ENCODE results near the gene EWSR1. TPM values are rescaled to one million over a fixed set of nuclear protein-coding genes. Genes with fewer than 3 reads are reported as not detected.

The EWSR1 gene
- total RNA-seq, 1 experiment from 2014 or later, result 462 TPM

- Histone ChIP-seq H3K79me2 (ENCODE audit: insufficient read depth, low read length) (no peaks in the 10 kb centered on the region), H3K23me2 (ENCODE audit: insufficient read length, low read depth, low read length, poor library complexity, severe bottlenecking) (no peaks in the 10 kb centered on the region), H2BK12ac (ENCODE audit: insufficient read length, low read depth, low read length) (no peak overlapping the region), H3K14ac (ENCODE audit: insufficient read depth, low read length) (no peak overlapping the region), H3K79me1 (ENCODE audit: insufficient read depth, low read depth, low read length, poor library complexity, severe bottlenecking) (no peaks in the 10 kb centered on the region), H3K56ac (ENCODE audit: insufficient read length, low read depth, low read length) (no peak overlapping the region), H2BK120ac (ENCODE audit: low read depth, low read length, poor library complexity, severe bottlenecking) (no peak overlapping the region), H2AFZ (ENCODE audit: low read length) (no peak overlapping the region), H3K4me1 (ENCODE audit: insufficient read depth, low read length) (no peaks in the 10 kb centered on the region), H2BK5ac (ENCODE audit: insufficient read length, low read length) (no peak overlapping the region), H4K5ac (ENCODE audit: insufficient read length, low read depth, low read length) (no peak overlapping the region), H2AK5ac (ENCODE audit: insufficient read length, low read length) (no peak overlapping the region), H4K8ac (replicated peaks; ENCODE audit: insufficient read length, low read depth, low read length) (no peak overlapping the region), H2BK20ac (ENCODE audit: low read depth, low read length, poor library complexity, severe bottlenecking) (no peak overlapping the region), H3K9me3 (ENCODE audit: control insufficient read depth, low read depth, low read length) (no peaks in the 10 kb centered on the region), H3K27ac (ENCODE audit: insufficient read length, low read depth, low read length) (no peak overlapping the region), H3K4ac (ENCODE audit: low read depth, low read length) (no peak overlapping the region), H2BK15ac (ENCODE audit: low read depth, low read length) (no peak overlapping the region), H3T11ph (ENCODE audit: low read length) (no peak overlapping the region), H4K20me1 (ENCODE audit: control insufficient read depth, insufficient read depth, insufficient read length) (no peaks in the 10 kb centered on the region), H3K4me2 (ENCODE audit: insufficient read depth, insufficient read length, low read length) (no peak overlapping the region), H4K91ac (ENCODE audit: insufficient read length, low read depth, low read length) (no peak overlapping the region), H3K9ac (ENCODE audit: extremely low read depth, insufficient read length, low read length) (no peak overlapping the region), H3K23ac (ENCODE audit: insufficient read length, low read depth, low read length) (no peak overlapping the region), H3K18ac (ENCODE audit: insufficient read length, low read depth, low read length) (no peak overlapping the region), H3K27me3 (ENCODE audit: insufficient read depth, low read length) (no peaks in the 10 kb centered on the region)
- H3K4me3 Mint-ChIP-seq, result no peak overlapping the region
- WGBS (ENCODE audit: extremely low coverage, insufficient read length, low lambda C conversion rate), result no CpG with 5 or more reads among the region's 8 CpGs
- H3K4me1 Mint-ChIP-seq, result no peaks in the 10 kb centered on the region
- H3K27ac Mint-ChIP-seq, result no peak overlapping the region; a peak in 2 of 7 replicates
- no peak for DNase-seq
- no peak for TF ChIP-seq CTCF (conservative IDR thresholded peaks at IDR 0.05)
- H3K36me3 Mint-ChIP-seq (ENCODE audit: insufficient read depth in 1 of 3, low read depth in 3 of 3), result peaks cover 3 to 17% (median 16%) of the 10 kb centered on the region in 3 experiments; a peak in 5 of 7 replicates
- H3K27me3 Mint-ChIP-seq (ENCODE audit: low read depth), result no peaks in the 10 kb centered on the region
- H3K9me3 Mint-ChIP-seq, result no peaks in the 10 kb centered on the region
These were observed 57.3 kb downstream of the EWSR1 start for GRCh38 chr22:29325356-29325755.
